ENCODE data around the gene CCL25. TPM values are rescaled to one million over a fixed set of nuclear protein-coding genes. Genes with fewer than 3 reads are reported as not detected.

The CCL25 gene
- total and polyA plus RNA-seq, 2 of the 4 experiments (the other 2 are of a cell fraction): not detected

DNA sequence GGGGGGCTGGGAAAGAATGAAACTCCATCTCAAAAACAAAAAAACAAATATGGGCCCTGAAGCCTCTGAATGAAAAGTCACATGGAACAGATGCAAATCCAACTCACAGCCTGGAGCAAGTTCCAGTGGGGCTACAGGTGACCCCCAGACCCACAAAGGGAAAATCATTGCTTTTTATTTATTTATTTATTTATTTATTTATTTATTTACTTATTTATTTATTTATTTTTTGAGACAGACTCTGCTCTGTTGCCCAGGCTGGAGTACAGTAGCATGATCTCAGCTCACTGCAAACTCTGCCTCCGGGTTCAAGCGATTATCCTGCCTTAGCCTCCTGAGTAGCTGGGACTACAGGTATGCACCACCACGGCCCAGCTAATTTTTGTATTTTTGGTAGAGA lies 13.3 kb upstream of the CCL25 start:
- H3K23ac ChIP-seq (ENCODE audit: low read depth, low read length): no peak overlapping the region
- H3K36me3 ChIP-seq (ENCODE audit: control insufficient read depth, insufficient read depth, low read length): no peaks in the 10 kb centered on the region
- no peak overlapping the region for H4K8ac ChIP-seq (ENCODE audit: low read depth in 2 of 2, low read length in 2 of 2)
- no peak for DNase-seq
- no peak overlapping the region for H3K9ac ChIP-seq (ENCODE audit: low read depth, low read length)
- peaks cover 12% of the 10 kb centered on the region; the same call in 1 of the 2 replicates for H3K27me3 ChIP-seq (ENCODE audit: control insufficient read depth, insufficient read depth, low read length)
- in situ Hi-C loops (cut with MboI; ENCODE audit: low sequenced_read_pairs) (no loop called here), dilution Hi-C loops (cut with HindIII; ENCODE audit: low sequenced_read_pairs, unreplicated experiment) (no loop called here), intact Hi-C loops (cut with micrococcal nuclease) (no loop called here)
- no peak overlapping the region for H3K56ac ChIP-seq (ENCODE audit: extremely low read depth, insufficient read depth, low read length)
- BruUV-seq (replicated peaks): no TSS peak
- H4K91ac ChIP-seq (ENCODE audit: insufficient read depth, low read depth, low read length): no peak overlapping the region
- H4K20me1 ChIP-seq (ENCODE audit: insufficient read depth, low read length): no peaks in the 10 kb centered on the region
- H2AK5ac ChIP-seq (ENCODE audit: low read depth, low read length): no peak overlapping the region
- no peak overlapping the region for H2BK120ac ChIP-seq (ENCODE audit: low read depth, low read length)
- no peaks in the 10 kb centered on the region for H3K79me1 ChIP-seq (ENCODE audit: low read depth in 1 of 2, low read length in 2 of 2)
- no peak overlapping the region for H3K4me2 ChIP-seq (ENCODE audit: low read depth, low read length)
- no peak overlapping the region for H2AFZ ChIP-seq (replicated peaks; ENCODE audit: low read length, poor library complexity)
- ChIA-PET CTCF (no interaction called here), POLR2A (ENCODE audit: unreplicated experiment) (no interaction called here)
- no peak overlapping the region for H3K4ac ChIP-seq (ENCODE audit: low read depth, low read length)
- no peak overlapping the region for H3K27ac ChIP-seq (ENCODE audit: insufficient read depth, low read length)
- H3K9me1 ChIP-seq (ENCODE audit: insufficient read depth, low read length): no peaks in the 10 kb centered on the region
- TF ChIP-seq MAZ (IDR thresholded peaks at IDR 0.05; ENCODE audit: borderline replicate concordance, low read depth, low read length): no peak
- TF ChIP-seq, protein P1, sequence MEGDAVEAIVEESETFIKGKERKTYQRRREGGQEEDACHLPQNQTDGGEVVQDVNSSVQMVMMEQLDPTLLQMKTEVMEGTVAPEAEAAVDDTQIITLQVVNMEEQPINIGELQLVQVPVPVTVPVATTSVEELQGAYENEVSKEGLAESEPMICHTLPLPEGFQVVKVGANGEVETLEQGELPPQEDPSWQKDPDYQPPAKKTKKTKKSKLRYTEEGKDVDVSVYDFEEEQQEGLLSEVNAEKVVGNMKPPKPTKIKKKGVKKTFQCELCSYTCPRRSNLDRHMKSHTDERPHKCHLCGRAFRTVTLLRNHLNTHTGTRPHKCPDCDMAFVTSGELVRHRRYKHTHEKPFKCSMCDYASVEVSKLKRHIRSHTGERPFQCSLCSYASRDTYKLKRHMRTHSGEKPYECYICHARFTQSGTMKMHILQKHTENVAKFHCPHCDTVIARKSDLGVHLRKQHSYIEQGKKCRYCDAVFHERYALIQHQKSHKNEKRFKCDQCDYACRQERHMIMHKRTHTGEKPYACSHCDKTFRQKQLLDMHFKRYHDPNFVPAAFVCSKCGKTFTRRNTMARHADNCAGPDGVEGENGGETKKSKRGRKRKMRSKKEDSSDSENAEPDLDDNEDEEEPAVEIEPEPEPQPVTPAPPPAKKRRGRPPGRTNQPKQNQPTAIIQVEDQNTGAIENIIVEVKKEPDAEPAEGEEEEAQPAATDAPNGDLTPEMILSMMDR (conservative IDR thresholded peaks at IDR 0.05; ENCODE audit: low read depth, low read length): no peak
- no peak for TF ChIP-seq CEBPB (IDR thresholded peaks at IDR 0.05; ENCODE audit: low read depth, low read length)
- TF ChIP-seq NFE2L2 (IDR thresholded peaks at IDR 0.05; ENCODE audit: low read depth, low read length): no peak
- TF ChIP-seq, protein P2, sequence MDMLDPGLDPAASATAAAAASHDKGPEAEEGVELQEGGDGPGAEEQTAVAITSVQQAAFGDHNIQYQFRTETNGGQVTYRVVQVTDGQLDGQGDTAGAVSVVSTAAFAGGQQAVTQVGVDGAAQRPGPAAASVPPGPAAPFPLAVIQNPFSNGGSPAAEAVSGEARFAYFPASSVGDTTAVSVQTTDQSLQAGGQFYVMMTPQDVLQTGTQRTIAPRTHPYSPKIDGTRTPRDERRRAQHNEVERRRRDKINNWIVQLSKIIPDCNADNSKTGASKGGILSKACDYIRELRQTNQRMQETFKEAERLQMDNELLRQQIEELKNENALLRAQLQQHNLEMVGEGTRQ (IDR thresholded peaks at IDR 0.05; ENCODE audit: low read depth, low read length): no peak
- no peak for TF ChIP-seq RAD21 (IDR thresholded peaks at IDR 0.05; ENCODE audit: low read length)
- TF ChIP-seq MXI1 (IDR thresholded peaks at IDR 0.05; ENCODE audit: borderline replicate concordance, low read depth, low read length): no peak
- TF ChIP-seq RFX5 (IDR thresholded peaks at IDR 0.05; ENCODE audit: low read depth, low read length): no peak
- no peak for TF ChIP-seq BHLHE40 (IDR thresholded peaks at IDR 0.05; ENCODE audit: low read depth, low read length)
- TF ChIP-seq SMC3 (IDR thresholded peaks at IDR 0.05; ENCODE audit: low read depth, low read length): no peak
- no peak for TF ChIP-seq POLR2A (IDR thresholded peaks at IDR 0.05; ENCODE audit: low read depth, low read length)
- TF ChIP-seq MAFK (IDR thresholded peaks at IDR 0.05; ENCODE audit: low read depth, low read length): no peak
- TF ChIP-seq RCOR1 (IDR thresholded peaks at IDR 0.05; ENCODE audit: insufficient replicate concordance, low read length): no peak
- TF ChIP-seq CHD1 (IDR thresholded peaks at IDR 0.05; ENCODE audit: low read depth, low read length): no peak
- H2BK20ac ChIP-seq (ENCODE audit: low read depth, low read length): no peak overlapping the region
- H3K4me1 ChIP-seq (ENCODE audit: control insufficient read depth, insufficient read depth, low read length): no peaks in the 10 kb centered on the region
- no peak overlapping the region for H3K4me3 ChIP-seq (ENCODE audit: insufficient read depth, low read depth, low read length)
- H2BK15ac ChIP-seq (ENCODE audit: low read depth, low read length): no peak overlapping the region
- ATAC-seq (ENCODE audit: low read depth): no peak
- no peak overlapping the region for H3K18ac ChIP-seq (ENCODE audit: low read depth, low read length)
- H2BK5ac ChIP-seq (ENCODE audit: low read depth, low read length, poor library complexity, severe bottlenecking): no peak overlapping the region
- no peak overlapping the region for H3K14ac ChIP-seq (replicated peaks; ENCODE audit: low read depth, low read length)
- no peaks in the 10 kb centered on the region for H3K9me3 ChIP-seq (ENCODE audit: control insufficient read depth, insufficient read depth, low read length)
- no peak overlapping the region for H4K5ac ChIP-seq (ENCODE audit: low read depth, low read length)
- H2AK9ac ChIP-seq (replicated peaks; ENCODE audit: low read depth, low read length, poor library complexity): no peak overlapping the region
- WGBS, 2 experiments (ENCODE audit: extremely low coverage in 2 of 2, insufficient read length in 1 of 2): 100% methylated on average over 2 of the region's 3 CpGs; no CpG with 5 or more reads in 1 of the 2 experiments
